K562 (cell line): ENCODE data around the gene TNC. TPM values are rescaled to one million over a fixed set of nuclear protein-coding genes. Genes with fewer than 3 reads are reported as not detected.

Experiments
- ATF7 ChIP-seq: fragments of 450-650 bp; IDR thresholded peaks from 2 replicates; pipeline ENCODE4 v1.7.1; 2014; ENCODE audit warnings: mild to moderate bottlenecking, moderate library complexity
- DMBX1 ChIP-seq: fragments of 250-450 bp; sonication (Bioruptor Pico); IDR thresholded peaks from 2 replicates; pipeline ENCODE4 v1.8.0; 2022; ENCODE audit warnings: inconsistent platforms, mild to moderate bottlenecking, moderate library complexity, borderline replicate concordance
- ELK1 ChIP-seq: sonication (generic); formaldehyde crosslinking; IDR thresholded peaks from 2 replicates; pipeline ENCODE4 v1.8.1; 2022; ENCODE audit warnings: missing genetic modification reagents
- FOS ChIP-seq: IDR thresholded peaks from 3 replicates; pipeline ENCODE4 v1.6.1; 2011; ENCODE audit not compliant: insufficient read length; ENCODE audit errors: extremely low read depth
- KHSRP ChIP-seq: fragments of 450-650 bp; IDR thresholded peaks from 2 replicates; pipeline ENCODE4 v1.6.1; 2017
- MLX ChIP-seq, 2 experiments: fragments of 450-650 bp in 1 of 2; sonication (generic) in 1 of 2; formaldehyde crosslinking; conservative IDR thresholded peaks; 2 replicates each; pipeline versions ENCODE4 v1.4.0 to v1.8.1; 2020 to 2022; ENCODE audit warnings: mild to moderate bottlenecking in 1 of 2, missing genetic modification reagents in 1 of 2
- SMARCA5 ChIP-seq: fragments of 450-650 bp; IDR thresholded peaks from 2 replicates; pipeline ENCODE4 v1.6.1; 2016
- STAT6 ChIP-seq: sonication (generic); formaldehyde crosslinking; IDR thresholded peaks from 2 replicates; pipeline ENCODE4 v1.8.1; 2023; ENCODE audit warnings: mild to moderate bottlenecking, missing genetic modification reagents
- ZBTB7A ChIP-seq: IDR thresholded peaks from 2 replicates; pipeline ENCODE4 v1.6.1; 2011; ENCODE audit warnings: low read depth, mild to moderate bottlenecking, low read length, moderate library complexity, borderline replicate concordance; ENCODE audit not compliant: control insufficient read depth
- ZNF551 ChIP-seq: fragments of 250-450 bp; sonication (Bioruptor Pico); IDR thresholded peaks from 2 replicates; pipeline ENCODE4 v1.5.0; 2021; ENCODE audit warnings: mild to moderate bottlenecking, moderate library complexity
- ZNF609 ChIP-seq: sonication (generic); formaldehyde crosslinking; IDR thresholded peaks from 2 replicates; pipeline ENCODE4 v1.8.1; 2023; ENCODE audit warnings: missing genetic modification reagents, mild to moderate bottlenecking, borderline replicate concordance
- polyA plus RNA-seq, 8 experiments: library from polyadenylated mRNA; depleted of rRNA in 4 of 8; stranded (reverse) in 5 of 8; unstranded in 3 of 8; fragments of >200 nt; fragmentation: Nextera tagmentation in 2 of 8; fragmentation: Illumina TruSeq in 1 of 8; extraction: Ambion mirVana in 2 of 8; extraction: Trizol in 1 of 8; gene quantifications; 2 replicates each; pipeline versions ENCODE4 v1.2.1 to v1.2.3, GENCODE V29; 2011 to 2014; ENCODE audit warnings: inconsistent platforms in 1 of 8, missing spikeins in 1 of 8
- total RNA-seq, 7 experiments: library from RNA; depleted of rRNA in 6 of 7; stranded (reverse); fragments of >200 nt in 6 of 7; fragmentation: Illumina TruSeq in 2 of 7; extraction: Trizol in 2 of 7; gene quantifications; 2 replicates each; pipeline versions ENCODE4 v1.2.1 to v1.2.3, GENCODE V29; 2011 to 2021; ENCODE audit warnings: low replicate concordance in 1 of 7

Gene TNC
- total and polyA plus RNA-seq, 9 of the 15 experiments (the other 6 are each of a cell fraction or from before 2014, with no cell fraction given): under 0.01 to 0.29 TPM; not detected in 7

- TF ChIP-seq ELK1 (CRISPR knock-in tag) (no peak), ZNF551 (no peak), DMBX1 (CRISPR knock-in tag) (no peak), STAT6 (CRISPR knock-in tag) (no peak), FOS (no peak), MLX (CRISPR knock-in tag; conservative IDR thresholded peaks at IDR 0.05) (no peak), KHSRP (no peak), SMARCA5 (no peak), ZNF609 (CRISPR knock-in tag) (no peak), ZBTB7A (no peak), ATF7 (no peak)
These were observed 30.8 kb upstream of the TNC start (continued) for GRCh38 chr9:115148721-115149120.
